A673 (cell line): ENCODE measurements around the gene TMEM167A.

Source experiments
- EZH2 ChIP-seq: fragments of 200-600 bp; sonication (generic); IDR thresholded peaks from 2 replicates; pipeline ENCODE4 v1.6.1; 2017; ENCODE audit warnings: borderline replicate concordance, low read depth, mild to moderate bottlenecking, mixed read lengths, antibody characterized with exemption, low read length; ENCODE audit not compliant: poor library complexity, severe bottlenecking
- TF ChIP-seq, protein P1 (sequence below): fragments of 300-800, 200-600 bp; sonication (generic); conservative IDR thresholded peaks from 2 replicates; pipeline ENCODE4 v1.5.1; 2017; ENCODE audit warnings: low read depth, mild to moderate bottlenecking, antibody characterized with exemption, low read length, moderate library complexity, mixed read lengths

DNA sequence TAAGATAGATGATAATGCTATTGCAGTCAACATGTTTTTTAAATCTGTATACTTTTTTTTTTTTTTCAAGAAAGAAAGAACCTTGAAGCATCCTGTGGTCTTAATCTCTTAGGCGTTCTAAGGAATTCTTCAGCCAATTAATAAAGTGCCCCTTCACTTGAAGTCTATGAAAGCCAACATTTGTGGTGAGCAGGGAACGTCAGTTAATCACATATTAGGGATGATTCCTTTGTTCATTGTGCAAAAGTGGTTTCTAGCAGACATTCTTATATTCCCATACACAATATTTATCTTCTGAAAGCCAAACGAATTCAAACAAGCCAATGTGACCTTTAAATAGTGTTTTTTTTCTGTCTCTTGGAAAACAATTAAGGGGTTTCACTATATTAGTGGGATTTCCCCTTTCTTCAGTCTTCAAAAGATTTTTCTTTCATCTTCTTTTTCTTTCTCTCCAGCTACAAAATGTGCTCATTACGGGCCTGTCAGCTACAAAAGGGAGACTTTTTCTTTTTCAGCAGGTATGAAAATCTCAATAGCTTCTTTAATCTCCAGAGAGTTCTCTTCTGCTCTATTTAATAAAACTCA, 40.1 kb downstream of the TMEM167A start:
- TF ChIP-seq, protein P1, sequence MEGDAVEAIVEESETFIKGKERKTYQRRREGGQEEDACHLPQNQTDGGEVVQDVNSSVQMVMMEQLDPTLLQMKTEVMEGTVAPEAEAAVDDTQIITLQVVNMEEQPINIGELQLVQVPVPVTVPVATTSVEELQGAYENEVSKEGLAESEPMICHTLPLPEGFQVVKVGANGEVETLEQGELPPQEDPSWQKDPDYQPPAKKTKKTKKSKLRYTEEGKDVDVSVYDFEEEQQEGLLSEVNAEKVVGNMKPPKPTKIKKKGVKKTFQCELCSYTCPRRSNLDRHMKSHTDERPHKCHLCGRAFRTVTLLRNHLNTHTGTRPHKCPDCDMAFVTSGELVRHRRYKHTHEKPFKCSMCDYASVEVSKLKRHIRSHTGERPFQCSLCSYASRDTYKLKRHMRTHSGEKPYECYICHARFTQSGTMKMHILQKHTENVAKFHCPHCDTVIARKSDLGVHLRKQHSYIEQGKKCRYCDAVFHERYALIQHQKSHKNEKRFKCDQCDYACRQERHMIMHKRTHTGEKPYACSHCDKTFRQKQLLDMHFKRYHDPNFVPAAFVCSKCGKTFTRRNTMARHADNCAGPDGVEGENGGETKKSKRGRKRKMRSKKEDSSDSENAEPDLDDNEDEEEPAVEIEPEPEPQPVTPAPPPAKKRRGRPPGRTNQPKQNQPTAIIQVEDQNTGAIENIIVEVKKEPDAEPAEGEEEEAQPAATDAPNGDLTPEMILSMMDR, result no peak
- no peak for TF ChIP-seq EZH2
